Tibial nerve (tissue), 4 donors: ENCODE data around the gene PRDM1.

Source experiments
- EP300 ChIP-seq, 2 donors: sonication (generic); formaldehyde crosslinking; IDR thresholded peaks; one replicate each; pipeline ENCODE4 v1.6.1; 2017; ENCODE audit warnings: antibody characterized with exemption in 2 of 2, mild to moderate bottlenecking in 1 of 2
- POLR2A ChIP-seq, 2 donors: fragments of 450-650 bp; IDR thresholded peaks; one replicate each; pipeline ENCODE4 v1.6.1; 2017; ENCODE audit warnings: antibody characterized with exemption in 2 of 2, mild to moderate bottlenecking in 2 of 2, moderate library complexity in 2 of 2
- TF ChIP-seq, protein P1 (sequence below), 5 experiments: fragments of 200-600 bp in 3 of 5; fragments of 450-650 bp in 2 of 5; sonication (generic) in 3 of 5; IDR thresholded peaks; one replicate each; pipeline ENCODE4 v1.5.1; 2016 to 2019; ENCODE audit warnings: antibody characterized with exemption in 5 of 5, mild to moderate bottlenecking in 3 of 5, moderate library complexity in 2 of 5

DNA sequence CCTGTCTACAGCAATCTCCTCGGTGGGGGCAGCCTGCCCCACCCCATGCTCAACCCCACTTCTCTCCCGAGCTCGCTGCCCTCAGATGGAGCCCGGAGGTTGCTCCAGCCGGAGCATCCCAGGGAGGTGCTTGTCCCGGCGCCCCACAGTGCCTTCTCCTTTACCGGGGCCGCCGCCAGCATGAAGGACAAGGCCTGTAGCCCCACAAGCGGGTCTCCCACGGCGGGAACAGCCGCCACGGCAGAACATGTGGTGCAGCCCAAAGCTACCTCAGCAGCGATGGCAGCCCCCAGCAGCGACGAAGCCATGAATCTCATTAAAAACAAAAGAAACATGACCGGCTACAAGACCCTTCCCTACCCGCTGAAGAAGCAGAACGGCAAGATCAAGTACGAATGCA lies 19.4 kb downstream of the PRDM1 start:
- TF ChIP-seq POLR2A (IDR thresholded peaks at IDR 0.05) (no peak), EP300 (IDR thresholded peaks at IDR 0.05) (no peak)
- TF ChIP-seq, protein P1, sequence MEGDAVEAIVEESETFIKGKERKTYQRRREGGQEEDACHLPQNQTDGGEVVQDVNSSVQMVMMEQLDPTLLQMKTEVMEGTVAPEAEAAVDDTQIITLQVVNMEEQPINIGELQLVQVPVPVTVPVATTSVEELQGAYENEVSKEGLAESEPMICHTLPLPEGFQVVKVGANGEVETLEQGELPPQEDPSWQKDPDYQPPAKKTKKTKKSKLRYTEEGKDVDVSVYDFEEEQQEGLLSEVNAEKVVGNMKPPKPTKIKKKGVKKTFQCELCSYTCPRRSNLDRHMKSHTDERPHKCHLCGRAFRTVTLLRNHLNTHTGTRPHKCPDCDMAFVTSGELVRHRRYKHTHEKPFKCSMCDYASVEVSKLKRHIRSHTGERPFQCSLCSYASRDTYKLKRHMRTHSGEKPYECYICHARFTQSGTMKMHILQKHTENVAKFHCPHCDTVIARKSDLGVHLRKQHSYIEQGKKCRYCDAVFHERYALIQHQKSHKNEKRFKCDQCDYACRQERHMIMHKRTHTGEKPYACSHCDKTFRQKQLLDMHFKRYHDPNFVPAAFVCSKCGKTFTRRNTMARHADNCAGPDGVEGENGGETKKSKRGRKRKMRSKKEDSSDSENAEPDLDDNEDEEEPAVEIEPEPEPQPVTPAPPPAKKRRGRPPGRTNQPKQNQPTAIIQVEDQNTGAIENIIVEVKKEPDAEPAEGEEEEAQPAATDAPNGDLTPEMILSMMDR (IDR thresholded peaks at IDR 0.05) = no peak
